HG02571 (cell line): ENCODE measurements around the gene FAM111A.
A peak's percentile ranks its signal among the peaks of the same experiment; 100 is the strongest.

ENCODE experiments used
- ATAC-seq: cut with Tn5 transposase; IDR thresholded peaks from one replicate; pipeline ENCODE4 v1.9.1; 2021; ENCODE audit warnings: mild to moderate bottlenecking, moderate library complexity; ENCODE audit not compliant: unreplicated experiment

The FAM111A gene

GRCh38 chr11:59198726-59199125 is 56.1 kb downstream of the FAM111A start:
- ATAC-seq, result no peak

- peak; percentile 50 for ATAC-seq
Measured at GRCh38 chr11:59199546-59200422, 57.1 kb downstream of the FAM111A start.

GRCh38 chr11:59200423-59200746 is 57.7 kb downstream of the FAM111A start:
- no peak for ATAC-seq

- no peak for ATAC-seq
Measured at GRCh38 chr11:59201353-59201752, 58.7 kb downstream of the FAM111A start.
